Measurements from ENCODE around the gene CPS1.

CPS1 gene

DNA sequence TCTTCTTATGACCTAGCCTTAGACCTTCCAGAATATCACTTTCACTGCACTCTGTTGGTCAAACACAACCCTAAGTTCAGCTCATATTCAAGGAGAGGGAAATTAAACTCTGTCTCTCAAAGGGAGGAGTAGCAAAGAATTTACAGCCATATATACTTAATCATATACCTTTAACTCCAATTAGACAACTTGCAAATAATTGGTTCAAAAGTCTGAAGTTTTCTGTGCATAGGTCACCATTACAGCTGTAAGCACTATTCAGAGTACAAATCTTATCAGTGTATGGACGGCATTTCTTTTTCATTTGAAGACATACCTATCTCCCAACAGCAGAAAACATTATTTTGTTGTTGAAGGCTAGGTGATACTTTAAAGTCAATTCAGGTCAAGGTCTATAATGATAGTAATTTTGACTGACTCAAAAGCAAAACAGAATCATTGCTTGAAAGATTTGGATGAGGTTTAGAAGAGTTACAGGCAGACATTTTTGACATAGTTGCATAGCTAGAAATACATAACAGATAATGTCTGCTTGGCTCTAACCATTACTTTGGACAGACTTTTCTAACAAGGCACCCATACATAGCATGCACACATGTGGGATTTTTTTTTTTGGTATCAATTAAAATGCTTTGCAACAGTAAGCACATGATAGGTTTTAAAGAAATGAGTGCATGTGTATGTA lies 131.5 kb downstream of the CPS1 start:
- TF ChIP-seq, protein P1, sequence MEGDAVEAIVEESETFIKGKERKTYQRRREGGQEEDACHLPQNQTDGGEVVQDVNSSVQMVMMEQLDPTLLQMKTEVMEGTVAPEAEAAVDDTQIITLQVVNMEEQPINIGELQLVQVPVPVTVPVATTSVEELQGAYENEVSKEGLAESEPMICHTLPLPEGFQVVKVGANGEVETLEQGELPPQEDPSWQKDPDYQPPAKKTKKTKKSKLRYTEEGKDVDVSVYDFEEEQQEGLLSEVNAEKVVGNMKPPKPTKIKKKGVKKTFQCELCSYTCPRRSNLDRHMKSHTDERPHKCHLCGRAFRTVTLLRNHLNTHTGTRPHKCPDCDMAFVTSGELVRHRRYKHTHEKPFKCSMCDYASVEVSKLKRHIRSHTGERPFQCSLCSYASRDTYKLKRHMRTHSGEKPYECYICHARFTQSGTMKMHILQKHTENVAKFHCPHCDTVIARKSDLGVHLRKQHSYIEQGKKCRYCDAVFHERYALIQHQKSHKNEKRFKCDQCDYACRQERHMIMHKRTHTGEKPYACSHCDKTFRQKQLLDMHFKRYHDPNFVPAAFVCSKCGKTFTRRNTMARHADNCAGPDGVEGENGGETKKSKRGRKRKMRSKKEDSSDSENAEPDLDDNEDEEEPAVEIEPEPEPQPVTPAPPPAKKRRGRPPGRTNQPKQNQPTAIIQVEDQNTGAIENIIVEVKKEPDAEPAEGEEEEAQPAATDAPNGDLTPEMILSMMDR (conservative IDR thresholded peaks at IDR 0.05; ENCODE audit: low read depth, low read length): no peak
- no peak for DNase-seq (ENCODE audit: low read depth)
- no peak overlapping the region for H3K4me3 ChIP-seq (ENCODE audit: low read depth, low read length)

DNA sequence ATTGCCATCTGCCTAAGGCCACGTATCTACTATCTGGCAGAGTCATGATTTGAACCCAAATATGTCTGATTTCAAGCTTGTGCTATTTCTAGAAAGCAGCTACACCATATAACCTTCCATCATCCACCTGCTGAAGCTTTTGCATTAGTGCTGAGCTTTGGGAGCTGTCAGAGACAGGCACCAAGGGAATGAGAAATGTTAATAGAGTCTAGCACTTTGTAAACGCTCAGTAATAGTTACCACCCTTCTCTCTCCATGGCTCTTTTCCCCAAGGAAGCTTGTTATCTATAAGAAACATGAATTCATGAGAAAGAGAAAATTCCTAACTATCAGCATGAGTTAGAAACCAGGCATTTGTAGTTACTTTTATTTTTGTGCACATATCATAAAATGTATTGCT lies 151.5 kb downstream of the CPS1 start:
- no peak for DNase-seq (ENCODE audit: low read depth)
- TF ChIP-seq, protein P1 (conservative IDR thresholded peaks at IDR 0.05; ENCODE audit: low read depth, low read length): no peak
- H3K4me3 ChIP-seq (ENCODE audit: low read depth, low read length): no peak overlapping the region

- H3K4me3 ChIP-seq (ENCODE audit: low read depth, low read length): no peak overlapping the region
- DNase-seq (ENCODE audit: low read depth): no peak
- TF ChIP-seq, protein P1 (conservative IDR thresholded peaks at IDR 0.05; ENCODE audit: low read depth, low read length): no peak
Measured at GRCh38 chr2:210713122-210713521, 156.7 kb downstream of the CPS1 start.

DNA sequence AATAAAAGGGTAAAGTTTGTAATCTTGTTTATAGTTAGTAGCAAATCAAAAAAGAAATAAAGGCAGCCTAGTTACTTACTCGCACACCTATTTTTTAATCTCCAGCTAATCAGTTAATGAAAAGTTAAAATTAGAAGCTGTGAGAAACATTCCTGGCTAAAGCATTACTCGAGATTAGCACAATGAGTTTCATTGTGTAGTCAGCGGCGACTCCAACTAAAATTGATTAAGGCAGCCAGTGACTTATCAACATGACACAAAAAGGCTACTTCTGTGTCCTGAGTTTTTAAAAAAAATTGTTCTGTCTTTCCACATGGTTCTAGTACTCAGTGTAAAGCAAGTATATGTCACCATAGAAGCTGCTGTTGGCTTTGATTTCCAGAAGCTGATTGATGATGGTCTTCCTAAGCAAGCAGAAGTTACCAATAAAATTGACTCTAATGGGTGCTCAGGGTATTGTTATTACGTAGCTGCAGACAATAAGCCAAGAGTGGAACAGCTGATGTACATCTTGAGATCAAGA lies 159.2 kb downstream of the CPS1 start:
- H3K4me3 ChIP-seq (ENCODE audit: low read depth, low read length): no peak overlapping the region
- no peak for DNase-seq (ENCODE audit: low read depth)
- TF ChIP-seq, protein P1 (conservative IDR thresholded peaks at IDR 0.05; ENCODE audit: low read depth, low read length): no peak

GRCh38 chr2:210718503-210718902 lies 162.1 kb downstream of the CPS1 start:
- TF ChIP-seq, protein P1 (conservative IDR thresholded peaks at IDR 0.05; ENCODE audit: low read depth, low read length): no peak

DNA sequence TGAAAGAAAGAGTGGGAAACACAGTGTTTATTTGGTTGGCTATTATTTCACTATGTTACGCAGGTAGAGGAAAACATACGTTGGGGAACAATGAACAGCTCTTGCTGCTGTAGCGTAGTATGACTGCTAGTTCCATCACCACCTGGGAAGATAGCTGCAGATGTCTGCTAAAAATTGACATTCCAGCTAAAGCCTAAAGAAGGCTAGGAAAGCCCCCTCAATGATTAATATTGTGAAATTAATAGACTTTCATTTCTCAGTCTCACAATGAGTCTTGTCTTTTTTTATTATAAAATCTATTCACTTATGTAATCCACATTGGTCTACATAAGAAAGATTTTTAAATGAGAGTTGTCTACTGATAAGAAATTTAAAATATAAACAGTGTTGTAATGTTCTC lies 165.7 kb downstream of the CPS1 start:
- TF ChIP-seq, protein P1 (conservative IDR thresholded peaks at IDR 0.05; ENCODE audit: low read depth, low read length): no peak

More at GRCh38 chr2:210718503-210718902, 162.1 kb downstream of the CPS1 start:
- H3K4me3 ChIP-seq (ENCODE audit: low read depth, low read length): no peak overlapping the region
- no peak for DNase-seq (ENCODE audit: low read depth)

DNA sequence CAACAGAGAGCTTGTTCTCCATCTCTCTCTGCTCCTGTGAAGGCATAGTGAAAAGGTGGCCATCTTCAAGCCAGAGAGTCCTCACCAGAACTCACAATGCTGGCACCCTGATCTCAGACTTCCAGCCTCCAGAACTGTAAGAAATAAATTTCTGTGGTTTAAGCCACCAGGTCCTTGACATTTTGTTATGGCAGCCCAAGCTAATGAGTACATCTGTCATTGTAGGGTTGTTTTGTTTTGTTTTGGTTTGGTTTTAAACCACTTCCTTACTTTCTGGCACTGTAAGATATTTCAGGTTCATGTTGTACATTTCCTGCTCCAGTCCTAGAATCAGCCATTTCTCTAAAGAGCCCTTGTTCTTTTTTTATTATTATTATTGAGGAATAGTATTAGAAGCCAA lies 171.2 kb downstream of the CPS1 start:
- TF ChIP-seq, protein P1 (conservative IDR thresholded peaks at IDR 0.05; ENCODE audit: low read depth, low read length): no peak
- no peak overlapping the region for H3K4me3 ChIP-seq (ENCODE audit: low read depth, low read length)
- DNase-seq (ENCODE audit: low read depth): no peak

More for the DNA sequence above, 165.7 kb downstream of the CPS1 start:
- no peak for DNase-seq (ENCODE audit: low read depth)
- no peak overlapping the region for H3K4me3 ChIP-seq (ENCODE audit: low read depth, low read length)
